Activated CD4-positive, alpha-beta memory T cell treated with anti-CD3 and anti-CD28 coated beads, Interleukin-2, amount 10 ng/mL, durations not matched to agents 7 days and 5 days (primary cell): ENCODE measurements around the gene TSPAN9. TPM values are rescaled to one million over a fixed set of nuclear protein-coding genes. Genes with fewer than 3 reads are reported as not detected.
A peak's percentile ranks its signal among the peaks of the same experiment; 100 is the strongest.

Source experiments
- CTCF ChIA-PET: fragments of 350-600 bp; sonication (Branson Sonifier 250); formaldehyde crosslinking; loops from one replicate; lab custom pipeline; 2021; ENCODE audit warnings: antibody characterized with exemption, inconsistent platforms; lab: Charles Lee
- POLR2A ChIA-PET: fragments of 350-600 bp; sonication (Branson Sonifier 250); formaldehyde crosslinking; loops from one replicate; lab custom pipeline; 2021; ENCODE audit warnings: antibody characterized with exemption; lab: Charles Lee
- DNase-seq: peaks from one replicate; pipeline ENCODE4 v3.0.0-alpha.2; 2020
- H3K27ac Mint-ChIP-seq: one replicate; pipeline ENCODE4 v1.8.0; 2021; ENCODE audit warnings: mild to moderate bottlenecking, mixed read lengths
- H3K27me3 Mint-ChIP-seq: one replicate; pipeline ENCODE4 v1.8.0; 2021; ENCODE audit warnings: mixed read lengths
- H3K36me3 Mint-ChIP-seq: one replicate; pipeline ENCODE4 v1.8.0; 2021; ENCODE audit warnings: low read depth, mixed read lengths
- H3K4me1 Mint-ChIP-seq: one replicate; pipeline ENCODE4 v1.8.0; 2021; ENCODE audit warnings: mixed read lengths
- H3K4me3 Mint-ChIP-seq: one replicate; pipeline ENCODE4 v1.8.0; 2021; ENCODE audit warnings: mild to moderate bottlenecking, mixed read lengths
- H3K9me3 Mint-ChIP-seq: one replicate; pipeline ENCODE4 v1.8.0; 2021; ENCODE audit warnings: mixed read lengths
- total RNA-seq, 2 experiments: library from RNA; stranded (reverse); gene quantifications; one replicate each; pipeline ENCODE4 v1.2.3, GENCODE V29; 2021

TSPAN9 gene
- total RNA-seq, 2 experiments from 2014 or later: 0.18 to 0.28 TPM

GRCh38 chr12:3071710-3072109 lies 5.5 kb upstream of the TSPAN9 start:
- CTCF ChIA-PET: interaction anchor here (1.6 to 2.5 kb wide), 2 partner anchors 204 to 228 kb away, joined by 4 to 29 read pairs; no protein-coding TSS in a partner anchor
- peaks cover 5% of the 10 kb centered on the region for H3K4me1 Mint-ChIP-seq
- DNase-seq: no peak

GRCh38 chr12:3073438-3074250 lies 3.5 kb upstream of the TSPAN9 start:
- H3K36me3 Mint-ChIP-seq: no peaks in the 10 kb centered on the region
- no peak overlapping the region for H3K27ac Mint-ChIP-seq
- peaks cover 28% of the 10 kb centered on the region for H3K27me3 Mint-ChIP-seq
- ChIA-PET POLR2A (no interaction called here), CTCF (interaction anchor here (0.7 to 2.9 kb wide), 18 partner anchors 8 to 202 kb away, joined by 3 to 29 read pairs (median 3); no protein-coding TSS in a partner anchor)
- peak; percentile 85 for DNase-seq
- H3K4me3 Mint-ChIP-seq: no peak overlapping the region
- H3K9me3 Mint-ChIP-seq: no peaks in the 10 kb centered on the region
- H3K4me1 Mint-ChIP-seq: peaks cover 5% of the 10 kb centered on the region

More at GRCh38 chr12:3071710-3072109, 5.5 kb upstream of the TSPAN9 start:
- POLR2A ChIA-PET: no interaction called here
- Mint-ChIP-seq H3K36me3 (no peaks in the 10 kb centered on the region), H3K27ac (no peak overlapping the region), H3K4me3 (no peak overlapping the region), H3K27me3 (peaks cover 26% of the 10 kb centered on the region), H3K9me3 (no peaks in the 10 kb centered on the region)

- POLR2A ChIA-PET: no interaction called here
- CTCF ChIA-PET: interaction anchor here (0.9 to 1.9 kb wide), 2 partner anchors 200 kb away, joined by 4 to 10 read pairs; no protein-coding TSS in a partner anchor
- H3K4me1 Mint-ChIP-seq: peaks cover 5% of the 10 kb centered on the region
- peak overlapping the region; percentile 3 for H3K4me3 Mint-ChIP-seq
- H3K36me3 Mint-ChIP-seq: no peaks in the 10 kb centered on the region
- no peak for DNase-seq
- H3K27ac Mint-ChIP-seq: no peak overlapping the region
- peaks cover 23% of the 10 kb centered on the region for H3K27me3 Mint-ChIP-seq
- H3K9me3 Mint-ChIP-seq: no peaks in the 10 kb centered on the region
Measured at GRCh38 chr12:3075315-3075714, 1.9 kb upstream of the TSPAN9 start.

- no peak for DNase-seq
- CTCF ChIA-PET: interaction anchor here (1.1 kb wide), 1 partner anchor 198 kb away, joined by 4 read pairs; no protein-coding TSS in a partner anchor
- Mint-ChIP-seq H3K27ac (no peak overlapping the region), H3K36me3 (no peaks in the 10 kb centered on the region), H3K4me3 (peak overlapping the region; percentile 49), H3K4me1 (peaks cover 5% of the 10 kb centered on the region), H3K27me3 (peaks cover 23% of the 10 kb centered on the region), H3K9me3 (no peaks in the 10 kb centered on the region)
- POLR2A ChIA-PET: no interaction called here
Measured at GRCh38 chr12:3077572-3078081, 448 bp downstream of the TSPAN9 start.

GRCh38 chr12:3078086-3078820 lies 1.1 kb downstream of the TSPAN9 start:
- H3K27ac Mint-ChIP-seq: no peak overlapping the region
- POLR2A ChIA-PET: no interaction called here
- H3K36me3 Mint-ChIP-seq: no peaks in the 10 kb centered on the region
- peaks cover 22% of the 10 kb centered on the region for H3K27me3 Mint-ChIP-seq
- DNase-seq: no peak
- no peaks in the 10 kb centered on the region for H3K9me3 Mint-ChIP-seq
- peak overlapping the region; percentile 49 for H3K4me3 Mint-ChIP-seq
- H3K4me1 Mint-ChIP-seq: peaks cover 4% of the 10 kb centered on the region
- CTCF ChIA-PET: interaction anchor here (1.1 kb wide), 1 partner anchor 197 kb away, joined by 4 read pairs; no protein-coding TSS in a partner anchor

GRCh38 chr12:3081091-3081490 lies 3.9 kb downstream of the TSPAN9 start:
- Mint-ChIP-seq H3K27ac (no peak overlapping the region), H3K4me3 (no peak overlapping the region), H3K4me1 (peaks cover 4% of the 10 kb centered on the region), H3K36me3 (no peaks in the 10 kb centered on the region), H3K9me3 (no peaks in the 10 kb centered on the region), H3K27me3 (peaks cover 12% of the 10 kb centered on the region)
- CTCF ChIA-PET: no interaction called here
- POLR2A ChIA-PET: no interaction called here
- no peak for DNase-seq

- H3K9me3 Mint-ChIP-seq: no peaks in the 10 kb centered on the region
- no peaks in the 10 kb centered on the region for H3K36me3 Mint-ChIP-seq
Measured at GRCh38 chr12:3081886-3082285, 4.7 kb downstream of the TSPAN9 start.

GRCh38 chr12:3083241-3083920 lies 6.2 kb downstream of the TSPAN9 start:
- POLR2A ChIA-PET: no interaction called here
- H3K36me3 Mint-ChIP-seq: no peaks in the 10 kb centered on the region

More at GRCh38 chr12:3081886-3082285, 4.7 kb downstream of the TSPAN9 start:
- Mint-ChIP-seq H3K4me3 (no peak overlapping the region), H3K27me3 (peaks cover 12% of the 10 kb centered on the region), H3K4me1 (peaks cover 4% of the 10 kb centered on the region), H3K27ac (no peak overlapping the region)
- CTCF ChIA-PET: interaction anchor here (2.3 kb wide), 1 partner anchor 9 kb away, joined by 9 read pairs; no protein-coding TSS in a partner anchor
- DNase-seq: no peak
- POLR2A ChIA-PET: no interaction called here

GRCh38 chr12:3083921-3084347 lies 6.8 kb downstream of the TSPAN9 start:
- CTCF ChIA-PET: interaction anchor here (2.3 kb wide), 1 partner anchor 11 kb away, joined by 9 read pairs; no protein-coding TSS in a partner anchor
- no peak for DNase-seq
- POLR2A ChIA-PET: no interaction called here
- no peak overlapping the region for H3K27ac Mint-ChIP-seq
- H3K4me1 Mint-ChIP-seq: peaks cover 4% of the 10 kb centered on the region
- H3K36me3 Mint-ChIP-seq: no peaks in the 10 kb centered on the region
- H3K4me3 Mint-ChIP-seq: no peak overlapping the region
- H3K9me3 Mint-ChIP-seq: no peaks in the 10 kb centered on the region
- H3K27me3 Mint-ChIP-seq: peaks cover 3% of the 10 kb centered on the region

More at GRCh38 chr12:3083241-3083920, 6.2 kb downstream of the TSPAN9 start:
- no peak overlapping the region for H3K27ac Mint-ChIP-seq
- H3K4me1 Mint-ChIP-seq: peaks cover 4% of the 10 kb centered on the region
- H3K9me3 Mint-ChIP-seq: no peaks in the 10 kb centered on the region
- peaks cover 5% of the 10 kb centered on the region for H3K27me3 Mint-ChIP-seq
- H3K4me3 Mint-ChIP-seq: no peak overlapping the region
- CTCF ChIA-PET: interaction anchor here (2.3 kb wide), 1 partner anchor 10 kb away, joined by 9 read pairs; no protein-coding TSS in a partner anchor
- DNase-seq: no peak

- Mint-ChIP-seq H3K27ac (no peak overlapping the region), H3K36me3 (no peaks in the 10 kb centered on the region), H3K4me1 (peaks cover 4% of the 10 kb centered on the region), H3K4me3 (no peak overlapping the region), H3K9me3 (no peaks in the 10 kb centered on the region), H3K27me3 (no peaks in the 10 kb centered on the region)
- DNase-seq: no peak
- CTCF ChIA-PET: interaction anchor here (0.8 kb wide), 1 partner anchor 12 kb away, joined by 4 read pairs; no protein-coding TSS in a partner anchor
- POLR2A ChIA-PET: no interaction called here
Measured at GRCh38 chr12:3084742-3085141, 7.6 kb downstream of the TSPAN9 start.

- Mint-ChIP-seq H3K9me3 (no peaks in the 10 kb centered on the region), H3K27ac (no peak overlapping the region), H3K4me3 (no peak overlapping the region), H3K36me3 (no peaks in the 10 kb centered on the region), H3K4me1 (peaks cover 4% of the 10 kb centered on the region), H3K27me3 (no peaks in the 10 kb centered on the region)
- ChIA-PET POLR2A (no interaction called here), CTCF (no interaction called here)
- DNase-seq: no peak
Measured at GRCh38 chr12:3085341-3086139, 8.4 kb downstream of the TSPAN9 start.
